HG02884 (cell line): ENCODE data around the gene TAOK1.
"Not testable (repeated sequence)": the region's sequence is repeated elsewhere in the genome, so short reads cannot be mapped to it uniquely, and the experiment has no call there.

ENCODE experiments used
- ATAC-seq: cut with Tn5 transposase; IDR thresholded peaks from one replicate; pipeline ENCODE4 v1.9.1; 2021; ENCODE audit warnings: mild to moderate bottlenecking, moderate library complexity; ENCODE audit not compliant: unreplicated experiment

Gene TAOK1

GRCh38 chr17:29389982-29390850, at the start of gene TAOK1:
Gene TAOK1, plus strand, starts transcription at chr17:29390363. Its CDS starts 61,186 bp downstream, at chr17:29451549.
- ATAC-seq = no peak

DNA sequence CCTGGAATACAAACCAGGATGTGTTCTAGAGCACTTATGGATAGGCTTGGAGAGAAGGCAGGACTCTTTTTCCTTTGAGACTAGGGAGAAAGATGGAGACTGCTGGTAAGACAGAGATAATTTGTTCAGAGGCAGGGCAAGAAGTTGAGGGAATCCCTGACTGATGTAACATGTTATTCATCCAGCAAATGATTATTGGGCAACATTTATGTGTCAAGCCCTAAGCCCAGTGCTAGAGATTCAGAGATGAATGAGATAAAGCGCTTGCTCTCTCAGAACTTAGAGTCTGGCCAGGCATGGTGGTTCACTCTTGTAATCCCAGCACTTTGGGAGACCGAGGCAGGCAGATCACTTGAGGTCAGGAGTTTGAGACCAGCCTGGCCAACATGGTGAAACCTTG, 48.4 kb upstream of the TAOK1 start:
- no peak for ATAC-seq

DNA sequence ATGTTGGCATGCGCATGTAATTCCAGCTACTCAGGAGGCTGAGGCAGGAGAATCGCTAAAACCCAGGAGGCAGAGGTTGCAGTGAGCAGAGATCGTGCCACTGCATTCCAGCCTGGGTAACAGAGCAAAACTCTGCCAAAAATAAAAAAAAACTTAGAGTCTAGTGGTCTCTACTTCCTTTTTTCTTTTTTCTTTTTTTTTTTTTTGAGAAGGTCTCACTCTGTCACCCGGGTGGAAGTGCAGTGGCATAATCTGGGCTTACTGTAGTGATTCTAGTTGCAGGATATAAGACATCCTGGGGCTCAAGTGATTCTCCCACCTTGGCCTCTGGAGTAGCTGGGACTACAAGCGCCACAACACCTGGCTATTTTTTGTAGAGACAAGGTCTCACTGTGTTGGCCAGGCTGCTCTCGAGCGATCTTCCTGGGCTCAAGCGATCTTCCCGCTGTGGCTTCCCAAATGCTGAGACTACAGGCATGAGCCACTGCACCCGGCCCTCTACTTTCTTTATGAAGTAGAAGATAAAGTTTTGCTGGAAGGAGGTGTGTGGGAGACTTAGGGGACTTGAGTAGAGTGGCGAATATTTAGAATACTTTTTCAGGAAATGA, 47.9 kb upstream of the TAOK1 start:
- ATAC-seq = no peak

DNA sequence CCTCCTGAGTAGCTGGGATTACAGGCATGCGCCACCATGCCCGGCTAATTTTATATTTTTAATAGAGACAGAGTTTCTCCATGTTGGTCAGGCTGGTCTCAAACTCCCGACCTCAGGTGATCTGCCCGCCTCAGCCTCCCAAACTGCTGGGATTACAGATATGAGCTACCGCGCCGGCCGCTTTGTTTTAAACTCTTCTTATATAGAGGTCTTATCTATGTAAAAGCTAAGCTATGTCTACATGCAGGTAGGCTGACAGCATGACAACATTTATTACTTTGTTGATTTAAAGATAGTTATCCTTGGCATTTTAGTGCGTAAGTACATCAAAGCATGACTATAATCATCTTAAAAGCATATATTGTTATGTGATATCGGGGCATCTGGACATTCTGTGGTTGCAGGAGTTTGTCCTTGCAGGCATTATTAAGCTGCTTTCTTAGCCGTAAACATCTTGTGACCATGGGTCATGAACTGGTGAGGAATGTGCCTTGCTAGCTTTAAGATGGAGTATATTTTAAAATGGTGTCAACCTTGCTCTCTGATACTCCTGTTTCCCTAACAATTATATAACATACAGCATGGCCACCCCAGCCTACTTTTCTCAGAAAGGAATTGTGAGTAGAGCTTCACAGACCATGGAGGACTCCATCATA, 45.8 kb upstream of the TAOK1 start:
- ATAC-seq = no peak

DNA sequence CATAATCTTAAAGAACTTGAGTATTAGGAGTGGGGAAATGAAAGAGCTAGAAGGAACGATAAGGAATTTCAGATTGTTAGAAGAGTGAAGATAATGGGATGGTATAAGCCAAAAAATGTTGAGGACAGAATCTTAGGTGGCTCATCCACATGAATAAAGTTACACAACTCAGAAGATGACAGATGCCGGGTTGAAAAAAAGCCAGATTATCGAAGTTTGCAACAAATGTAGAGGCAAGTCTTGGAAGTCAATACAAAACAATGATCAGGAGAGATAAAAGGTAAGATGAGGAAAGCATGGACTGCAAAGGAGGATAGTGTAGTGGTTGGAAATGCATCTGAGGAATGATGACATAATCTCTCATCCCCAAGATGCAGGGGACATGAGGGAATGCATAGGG, 45.1 kb upstream of the TAOK1 start:
- no peak for ATAC-seq

GRCh38 chr17:29345470-29345869, 44.7 kb upstream of the TAOK1 start:
- ATAC-seq = not testable (repeated sequence)

GRCh38 chr17:29346462-29346861, 43.7 kb upstream of the TAOK1 start:
- ATAC-seq = no peak

- ATAC-seq = no peak
These were observed 42.1 kb upstream of the TAOK1 start for GRCh38 chr17:29347831-29348629.

- no peak for ATAC-seq
These were observed 40.8 kb upstream of the TAOK1 start for GRCh38 chr17:29349409-29349808.

- no peak for ATAC-seq
These were observed 38.0 kb upstream of the TAOK1 start for GRCh38 chr17:29352146-29352545.

GRCh38 chr17:29357232-29357631, 32.9 kb upstream of the TAOK1 start:
- ATAC-seq = no peak

- no peak for ATAC-seq
These were observed 32.3 kb upstream of the TAOK1 start for GRCh38 chr17:29357821-29358232.

DNA sequence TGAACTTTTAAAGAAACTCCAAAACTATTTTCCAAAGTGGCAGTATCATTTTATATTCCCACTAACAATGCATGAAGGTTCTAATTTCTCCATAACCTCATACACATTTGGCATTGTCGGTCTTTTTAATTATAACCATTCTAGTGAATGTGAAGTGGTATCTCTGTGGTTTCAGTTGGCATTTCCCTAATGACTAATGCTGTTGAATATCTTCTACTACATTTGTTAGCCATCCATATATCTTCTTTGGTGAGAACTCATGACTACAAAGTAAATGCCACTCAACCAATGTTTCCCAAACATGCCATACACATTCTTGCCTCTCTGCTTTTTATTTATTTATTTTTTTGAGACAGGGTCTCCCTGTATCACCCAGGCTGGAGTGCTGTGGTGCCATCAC, 31.7 kb upstream of the TAOK1 start:
- ATAC-seq = no peak

GRCh38 chr17:29359777-29360176, 30.4 kb upstream of the TAOK1 start:
- no peak for ATAC-seq

GRCh38 chr17:29363716-29364115, 26.4 kb upstream of the TAOK1 start:
- no peak for ATAC-seq

DNA sequence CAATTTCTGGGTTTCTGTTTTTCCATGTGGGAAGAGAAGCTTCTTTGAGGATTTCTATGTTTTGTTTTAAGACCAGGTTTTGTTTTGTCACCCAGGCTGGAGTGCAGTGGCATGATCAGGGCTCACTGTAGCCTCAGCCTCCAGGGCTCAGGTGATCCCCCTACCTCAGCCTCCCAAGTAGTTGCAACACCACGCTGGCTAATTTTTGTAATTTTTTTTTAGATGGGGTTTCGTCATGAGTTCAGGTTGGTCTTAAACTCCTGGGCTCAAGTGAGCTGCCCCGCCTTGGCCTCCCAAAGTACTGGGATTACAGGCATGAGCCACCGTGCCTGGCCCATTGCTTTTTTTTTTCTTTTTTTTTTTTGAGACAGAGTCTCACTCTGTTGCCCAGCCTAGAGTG, 25.5 kb upstream of the TAOK1 start:
- no peak for ATAC-seq

- ATAC-seq = no peak
These were observed 22.0 kb upstream of the TAOK1 start for GRCh38 chr17:29368161-29368560.

GRCh38 chr17:29368926-29369325, 21.2 kb upstream of the TAOK1 start:
- no peak for ATAC-seq

DNA sequence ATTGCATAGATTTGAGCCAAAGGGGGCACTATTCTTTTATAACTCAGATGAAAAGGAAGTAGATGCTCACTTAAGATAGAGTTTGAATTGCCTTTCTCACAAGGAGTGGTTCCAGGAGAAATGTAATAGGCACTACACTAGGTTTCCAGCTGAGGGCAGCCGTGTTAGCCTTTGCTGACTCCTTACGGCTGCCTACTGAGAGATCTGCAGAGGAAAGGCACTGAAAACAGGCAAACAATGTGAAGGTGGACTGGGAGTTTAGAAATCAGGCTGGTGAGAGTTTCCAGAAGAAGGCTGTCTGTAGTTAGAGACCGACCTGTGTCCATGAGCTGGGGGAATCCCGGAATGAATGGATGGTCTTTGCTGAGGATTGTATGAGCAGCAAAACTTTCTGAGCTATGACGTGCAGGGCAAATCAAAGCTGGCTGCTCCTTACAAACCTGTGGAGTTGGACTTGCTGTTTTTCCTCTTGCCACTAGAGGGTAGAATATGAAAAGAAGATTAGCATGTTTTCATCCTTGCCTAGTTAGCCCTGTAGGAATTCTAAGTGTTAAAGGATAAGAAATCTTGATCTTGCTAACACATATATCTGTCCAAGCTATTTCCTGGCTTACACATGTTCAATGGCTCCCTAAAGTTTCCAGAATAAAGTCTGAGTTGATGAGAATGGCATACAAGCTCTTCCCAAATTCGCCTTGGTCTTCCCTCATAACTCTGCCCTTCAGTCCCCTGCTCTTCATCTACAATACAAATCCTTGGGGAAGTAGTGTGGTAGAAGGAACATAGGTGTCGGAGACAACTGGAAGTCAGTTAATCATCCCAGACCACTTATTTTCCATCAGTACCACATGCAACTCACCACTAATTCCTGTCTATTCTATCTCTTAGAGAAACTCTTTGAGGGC, 20.1 kb upstream of the TAOK1 start:
- no peak for ATAC-seq

DNA sequence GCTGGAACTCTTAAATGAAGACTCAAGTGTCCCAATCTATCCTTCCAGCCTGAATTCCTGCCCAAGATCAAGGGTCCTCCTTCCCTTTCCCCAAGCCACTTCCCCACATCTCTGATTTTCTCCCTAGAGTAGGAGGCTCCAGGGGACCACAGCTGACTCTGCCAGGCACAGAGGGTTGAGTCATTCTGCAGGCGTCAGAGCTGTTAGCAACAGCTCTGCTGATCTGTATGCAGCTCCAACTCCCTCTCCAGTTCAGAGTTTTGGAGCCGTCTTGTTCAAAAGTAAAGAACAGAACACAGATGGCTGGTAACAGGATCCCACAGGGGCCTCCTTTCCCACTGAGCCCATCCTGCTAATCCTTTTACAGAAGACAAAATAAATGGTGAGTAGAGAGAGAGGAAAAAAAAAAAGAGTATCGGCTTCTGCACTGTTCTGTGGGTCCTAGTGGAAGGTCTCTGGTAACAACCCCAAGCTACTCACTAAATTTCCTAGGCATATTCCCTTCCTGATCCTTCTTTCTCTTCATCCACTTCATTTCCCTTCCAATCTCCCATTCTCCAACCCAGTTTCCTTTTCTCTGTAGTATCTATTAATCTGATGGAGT, 13.4 kb upstream of the TAOK1 start:
- no peak for ATAC-seq
